BE2C (cell line): ENCODE data around the gene TRIM44.
A peak's percentile ranks its signal among the peaks of the same experiment; 100 is the strongest.

Experiments
- DNase-seq: peaks from one replicate; pipeline ENCODE4 v3.0.0-alpha.2; 2020
- H3K27me3 ChIP-seq: fragments of 250-450 bp; sonication (Bioruptor Pico); 2 replicates; pipeline ENCODE4 v1.5.1; 2020; ENCODE audit warnings: mild to moderate bottlenecking
- H3K36me3 ChIP-seq: fragments of 250-450 bp; sonication (Bioruptor Pico); 2 replicates; pipeline ENCODE4 v1.5.1; 2020; ENCODE audit warnings: mild to moderate bottlenecking
- H3K4me1 ChIP-seq: fragments of 250-450 bp; sonication (Bioruptor Pico); 2 replicates; pipeline ENCODE4 v1.5.1; 2020
- H3K4me3 ChIP-seq: 2 replicates; pipeline ENCODE4 v1.5.1; 2011; ENCODE audit warnings: low read depth, low read length
- H3K9me3 ChIP-seq: fragments of 250-450 bp; sonication (Bioruptor Pico); 2 replicates; pipeline ENCODE4 v1.5.1; 2020
- CTCF ChIP-seq: IDR thresholded peaks from 2 replicates; pipeline ENCODE4 v1.5.1; 2012; ENCODE audit warnings: mild to moderate bottlenecking, low read depth, low read length

Gene TRIM44

GRCh38 chr11:35717043-35717442 is 54.5 kb downstream of the TRIM44 start:
- no peaks in the 10 kb centered on the region for H3K4me1 ChIP-seq
- H3K36me3 ChIP-seq = no peaks in the 10 kb centered on the region
- TF ChIP-seq CTCF = peak; percentile 33; the same call in 1 of the 2 replicates
- H3K4me3 ChIP-seq = no peak overlapping the region
- no peaks in the 10 kb centered on the region for H3K9me3 ChIP-seq
- DNase-seq = peak; percentile 5
- H3K27me3 ChIP-seq = no peaks in the 10 kb centered on the region

- DNase-seq = no peak
- no peak for TF ChIP-seq CTCF
- Histone ChIP-seq H3K36me3 (no peaks in the 10 kb centered on the region), H3K4me3 (no peak overlapping the region), H3K27me3 (no peaks in the 10 kb centered on the region), H3K9me3 (no peaks in the 10 kb centered on the region), H3K4me1 (no peaks in the 10 kb centered on the region)
These were observed 54.9 kb downstream of the TRIM44 start for GRCh38 chr11:35717520-35717919.

- no peak for TF ChIP-seq CTCF
- Histone ChIP-seq H3K9me3 (no peaks in the 10 kb centered on the region), H3K4me3 (no peak overlapping the region), H3K27me3 (no peaks in the 10 kb centered on the region), H3K36me3 (no peaks in the 10 kb centered on the region), H3K4me1 (no peaks in the 10 kb centered on the region)
- no peak for DNase-seq
These were observed 59.2 kb downstream of the TRIM44 start for GRCh38 chr11:35721651-35722282.

GRCh38 chr11:35722641-35723040 is 60.1 kb downstream of the TRIM44 start:
- Histone ChIP-seq H3K4me1 (no peaks in the 10 kb centered on the region), H3K9me3 (no peaks in the 10 kb centered on the region), H3K36me3 (no peaks in the 10 kb centered on the region), H3K4me3 (no peak overlapping the region), H3K27me3 (no peaks in the 10 kb centered on the region)
- DNase-seq = no peak
- no peak for TF ChIP-seq CTCF

GRCh38 chr11:35723493-35723892 is 60.9 kb downstream of the TRIM44 start:
- no peaks in the 10 kb centered on the region for H3K36me3 ChIP-seq
- DNase-seq = no peak
- H3K9me3 ChIP-seq = no peaks in the 10 kb centered on the region
- H3K27me3 ChIP-seq = no peaks in the 10 kb centered on the region
- no peaks in the 10 kb centered on the region for H3K4me1 ChIP-seq
- TF ChIP-seq CTCF = no peak
- no peak overlapping the region for H3K4me3 ChIP-seq

GRCh38 chr11:35723913-35724312 is 61.3 kb downstream of the TRIM44 start:
- TF ChIP-seq CTCF = no peak
- no peak for DNase-seq
- H3K9me3 ChIP-seq = no peaks in the 10 kb centered on the region
- no peak overlapping the region for H3K4me3 ChIP-seq
- no peaks in the 10 kb centered on the region for H3K27me3 ChIP-seq
- no peaks in the 10 kb centered on the region for H3K4me1 ChIP-seq
- no peaks in the 10 kb centered on the region for H3K36me3 ChIP-seq
